GM12872 (cell line): Measurements from ENCODE around the gene RPH3AL.

ENCODE experiments used
- CTCF ChIP-seq: IDR thresholded peaks from 3 replicates; pipeline ENCODE4 v1.5.1; 2011; ENCODE audit warnings: low read depth, mild to moderate bottlenecking, low read length, moderate library complexity; ENCODE audit not compliant: insufficient read depth

RPH3AL gene

GRCh38 chr17:383771-384621 lies 31.4 kb upstream of the RPH3AL start:
- no peak for TF ChIP-seq CTCF

- no peak for TF ChIP-seq CTCF
Observed at GRCh38 chr17:382644-383533, 30.3 kb upstream of the RPH3AL start.

- TF ChIP-seq CTCF = no peak
Observed at GRCh38 chr17:381941-382643, 29.5 kb upstream of the RPH3AL start.

- no peak for TF ChIP-seq CTCF
Observed at GRCh38 chr17:381516-381915, 28.9 kb upstream of the RPH3AL start.

GRCh38 chr17:379531-380465 lies 27.2 kb upstream of the RPH3AL start:
- TF ChIP-seq CTCF = no peak

- TF ChIP-seq CTCF = no peak
Observed at GRCh38 chr17:378068-378467, 25.5 kb upstream of the RPH3AL start.
